Colon (tissue), 2 donors: Measurements from ENCODE around the gene POLR2I.
"Not testable (repeated sequence)": the region's sequence is repeated elsewhere in the genome, so short reads cannot be mapped to it uniquely, and the experiment has no call there.

Source experiments
- FAIRE-seq: peaks from 2 replicates; lab custom pipeline; 2012; peaks lifted over from hg19 to GRCh38; lab: Jason Lieb, UNC
- donor health status: control.
- donor health status: control.

The POLR2I gene

DNA sequence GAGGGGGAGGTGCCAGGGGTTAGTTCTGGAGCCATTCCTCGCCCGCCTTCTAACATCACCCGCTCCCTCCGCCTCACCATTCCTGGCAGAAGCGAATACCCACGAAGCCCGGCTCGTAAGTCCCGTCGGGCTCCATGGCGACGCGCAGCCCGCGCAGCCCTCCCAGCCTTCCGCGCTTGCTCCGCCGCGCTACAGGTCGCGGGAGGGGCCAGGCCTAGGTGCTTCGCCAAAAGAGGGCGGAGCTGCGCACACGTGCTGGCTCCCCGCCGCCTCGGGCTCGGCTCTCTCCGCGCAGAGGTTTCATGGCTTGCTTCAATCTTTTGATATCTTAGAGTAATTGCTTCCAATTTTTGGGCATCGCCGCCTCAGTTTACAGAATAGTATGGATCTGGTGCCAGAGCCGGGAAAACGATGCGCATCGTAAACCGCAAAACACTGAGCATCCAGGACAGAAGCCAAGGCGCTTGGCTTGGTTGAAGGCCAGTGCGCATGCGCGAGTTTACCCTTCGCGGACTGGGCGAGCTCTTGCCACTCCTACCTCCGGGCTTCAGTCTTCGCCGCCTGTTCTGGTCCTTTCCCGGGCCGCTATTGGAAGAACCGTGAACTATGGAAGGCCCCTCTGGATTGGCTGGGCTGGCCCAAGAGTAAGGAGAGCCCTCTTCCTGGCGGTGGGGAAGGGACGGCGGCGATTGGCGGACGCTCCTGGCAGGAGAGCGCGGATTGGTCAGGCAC, at the start of gene POLR2I:
Gene POLR2I (minus strand): TSS at position 155 of the 732 bp plus-strand sequence. CDS start 19 bp downstream, at position 136.
- FAIRE-seq, result peak; percentile 68

DNA sequence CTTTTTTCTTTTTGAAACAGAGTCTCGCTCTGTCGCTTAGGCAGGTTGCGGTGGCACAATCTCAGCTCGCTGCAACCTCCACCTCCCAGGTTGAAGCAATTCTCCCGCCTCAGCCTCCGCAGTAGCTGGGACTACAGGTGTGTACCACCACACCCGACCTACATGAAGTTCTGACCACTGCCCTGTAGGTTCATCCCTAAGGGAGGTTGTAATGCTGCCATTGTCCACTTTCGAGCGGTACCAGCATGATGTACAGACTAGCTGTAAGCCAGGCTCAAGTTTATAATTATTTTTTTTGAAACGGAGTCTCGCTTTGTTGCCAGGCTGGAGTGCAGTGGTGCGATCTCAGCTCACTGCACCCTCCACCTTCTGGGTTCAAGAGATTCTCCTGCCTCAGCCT, 49.1 kb upstream of the POLR2I start:
- no peak for FAIRE-seq

DNA sequence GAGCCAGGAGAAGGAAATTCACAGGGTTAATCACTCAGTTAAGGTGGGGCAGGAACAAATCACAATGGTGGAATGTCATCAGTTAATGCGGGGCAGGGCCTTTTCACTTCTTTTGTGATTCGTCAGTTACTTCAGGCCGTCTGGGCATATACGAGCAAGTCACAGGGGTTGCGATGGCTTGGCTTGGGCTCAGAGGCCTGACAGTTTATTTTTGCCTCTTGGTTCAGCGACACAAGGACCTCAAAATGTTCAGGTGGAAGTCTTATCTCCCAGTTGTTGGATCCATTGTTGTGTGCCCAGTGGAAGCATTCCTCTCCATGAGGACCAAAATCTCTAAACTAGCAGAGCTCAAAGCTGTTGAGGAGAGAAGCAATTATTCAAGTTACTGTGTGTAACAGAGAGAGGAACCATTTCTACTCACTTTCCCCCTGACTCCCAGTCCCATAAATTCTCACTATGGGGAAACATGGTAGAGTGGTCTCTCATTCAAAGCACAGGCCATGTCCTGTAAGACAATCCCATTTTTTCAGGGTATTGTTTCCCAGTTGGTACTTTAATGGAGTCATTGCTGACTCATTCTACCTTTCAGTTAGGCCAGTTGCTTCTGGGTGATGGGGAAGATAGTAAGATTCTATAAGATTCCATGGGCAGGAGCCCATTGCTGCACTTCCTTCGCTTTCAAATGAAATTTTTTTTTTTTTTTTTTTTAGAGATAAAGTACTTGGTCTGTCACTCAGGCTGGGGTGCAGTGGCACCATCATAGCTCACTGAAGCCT, 46.3 kb upstream of the POLR2I start:
- FAIRE-seq, result no peak

DNA sequence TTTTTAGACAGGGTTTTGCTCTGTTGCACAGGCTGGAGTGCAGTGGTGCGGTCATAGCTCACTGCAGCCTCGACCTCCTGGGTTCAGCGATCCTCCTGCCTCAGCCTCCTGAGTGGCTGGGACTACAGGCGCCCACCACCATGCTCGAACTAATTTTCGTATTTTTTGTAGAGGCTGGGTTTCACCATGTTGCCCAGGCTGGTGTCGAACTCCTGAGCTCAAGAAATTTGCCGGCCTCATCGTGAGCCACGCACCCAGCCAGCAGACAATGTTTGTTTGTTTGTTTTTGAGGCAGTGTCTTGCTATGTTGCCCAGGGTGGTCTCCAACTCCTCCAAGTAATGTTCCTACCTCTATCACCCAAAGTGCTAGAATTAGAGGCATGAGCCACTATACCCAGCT, 38.5 kb upstream of the POLR2I start:
- no peak for FAIRE-seq

DNA sequence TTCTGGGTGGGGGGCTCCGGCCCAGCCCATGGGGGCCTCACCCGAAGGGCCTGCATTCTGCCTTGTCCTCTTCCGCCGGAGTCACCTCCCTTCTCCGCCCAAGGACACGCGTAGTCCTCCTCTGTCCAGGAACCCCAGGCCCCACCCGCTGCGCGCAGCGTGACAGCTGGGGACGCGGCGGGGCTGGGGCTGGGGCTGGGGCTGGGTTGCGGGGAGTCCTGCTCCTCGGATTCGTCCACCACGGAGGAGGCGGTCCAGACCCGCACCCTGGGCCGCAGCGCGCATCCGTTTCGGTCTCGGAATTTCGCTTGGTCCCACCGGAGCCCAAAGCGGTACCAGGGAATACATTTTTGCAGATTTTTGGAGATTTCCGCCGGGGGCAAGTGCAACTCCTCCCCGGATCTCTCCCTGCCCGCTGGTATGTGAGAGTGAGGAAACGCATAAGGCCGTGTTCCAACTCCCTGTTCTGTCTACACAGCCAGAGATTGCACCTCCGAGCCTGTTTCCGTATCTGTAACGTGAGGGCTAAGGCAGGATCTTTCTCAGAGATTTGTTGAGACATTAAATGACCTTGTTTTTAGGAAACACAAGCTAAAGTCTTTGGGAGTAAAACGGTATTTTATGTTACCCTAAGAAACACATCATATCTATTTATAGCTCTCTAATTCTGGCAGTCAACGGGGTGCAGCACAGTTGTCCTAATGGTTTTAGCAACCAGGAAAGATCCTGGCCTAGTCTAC, 37.8 kb upstream of the POLR2I start, which contains the start of gene COX7A1:
Gene COX7A1 (minus strand): TSS at position 96 of the 740 bp plus-strand sequence. CDS start 40 bp downstream, at position 56.
- no peak for FAIRE-seq

DNA sequence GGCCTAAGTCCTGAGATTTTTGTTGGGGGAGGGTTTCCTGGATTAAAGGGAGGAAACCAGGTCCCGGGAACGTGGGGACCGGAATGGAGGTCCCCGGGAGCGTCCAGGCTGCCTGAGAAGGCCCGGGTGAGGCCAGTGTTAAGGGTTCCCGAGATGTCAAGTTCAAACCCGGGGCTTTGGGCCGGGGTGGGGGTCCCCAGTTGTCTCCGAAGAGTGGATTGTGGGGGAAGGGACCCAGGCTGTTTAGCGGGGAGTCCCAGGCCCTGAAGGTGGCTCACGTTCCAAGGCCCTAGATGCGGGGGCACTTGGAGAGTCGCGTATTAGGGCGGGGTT, 37.3 kb upstream of the POLR2I start:
- FAIRE-seq, result no peak

DNA sequence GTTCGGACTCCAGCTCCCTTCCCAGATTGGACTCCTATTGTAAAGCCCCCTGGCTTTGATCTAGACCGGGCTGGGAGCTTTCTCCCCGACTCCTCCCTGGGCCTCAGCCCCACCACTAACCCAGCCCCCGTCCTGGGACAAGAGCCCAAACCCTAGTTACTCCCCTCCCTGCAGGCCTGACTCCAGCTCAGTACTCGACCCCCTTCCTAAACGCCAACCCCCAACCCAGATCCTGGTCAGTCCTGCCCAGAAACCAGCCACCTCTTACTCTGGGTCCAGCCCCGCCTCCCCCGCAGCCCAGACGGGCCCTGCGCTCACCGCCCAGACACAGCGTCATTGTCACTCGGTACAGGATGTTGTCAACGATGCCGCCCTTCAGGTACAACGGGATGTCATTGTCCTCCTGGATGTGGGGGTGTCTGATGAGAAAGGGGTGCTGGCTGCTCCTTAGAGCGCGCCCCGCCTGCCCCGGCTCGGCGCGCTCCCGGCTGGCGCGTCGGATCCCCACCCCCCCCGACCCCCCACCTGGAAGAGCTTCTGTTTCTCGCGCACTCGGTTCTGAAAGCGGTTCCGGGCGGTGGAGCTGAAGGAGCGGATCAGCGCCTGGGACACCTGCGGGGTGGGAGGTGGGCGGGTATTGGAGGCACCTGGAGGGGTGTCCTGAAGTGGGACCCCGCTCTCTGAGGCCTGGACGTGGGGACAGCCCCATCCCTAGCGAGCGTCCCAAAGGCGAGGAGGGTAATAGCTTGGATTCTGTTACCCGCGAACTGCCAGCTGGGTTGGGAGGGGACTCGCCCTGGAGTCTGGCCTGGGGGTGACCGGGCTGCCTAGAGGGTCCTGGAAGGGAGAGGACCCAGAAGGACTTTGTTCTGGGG, 36.7 kb upstream of the POLR2I start:
- FAIRE-seq, result no peak

DNA sequence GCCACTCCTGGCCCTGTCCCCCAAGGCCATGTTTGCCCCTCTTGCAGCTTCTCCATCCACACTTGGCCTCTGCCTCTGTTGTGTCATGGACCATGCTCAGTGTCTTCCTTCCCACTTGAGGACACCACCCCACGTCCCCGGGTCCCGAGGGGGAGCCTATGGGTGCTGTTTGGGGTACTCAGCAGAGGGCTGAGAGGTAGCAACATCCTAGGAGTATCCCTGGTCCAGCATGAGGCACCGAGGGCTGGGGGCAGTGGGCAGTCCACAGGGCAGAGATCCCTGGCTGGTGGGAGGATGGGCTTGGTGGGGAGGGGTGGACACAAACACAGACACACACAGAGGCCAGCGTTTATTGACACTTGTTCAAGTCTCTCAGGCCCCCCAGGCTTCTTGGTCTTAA, 35.9 kb upstream of the POLR2I start:
- FAIRE-seq, result no peak

DNA sequence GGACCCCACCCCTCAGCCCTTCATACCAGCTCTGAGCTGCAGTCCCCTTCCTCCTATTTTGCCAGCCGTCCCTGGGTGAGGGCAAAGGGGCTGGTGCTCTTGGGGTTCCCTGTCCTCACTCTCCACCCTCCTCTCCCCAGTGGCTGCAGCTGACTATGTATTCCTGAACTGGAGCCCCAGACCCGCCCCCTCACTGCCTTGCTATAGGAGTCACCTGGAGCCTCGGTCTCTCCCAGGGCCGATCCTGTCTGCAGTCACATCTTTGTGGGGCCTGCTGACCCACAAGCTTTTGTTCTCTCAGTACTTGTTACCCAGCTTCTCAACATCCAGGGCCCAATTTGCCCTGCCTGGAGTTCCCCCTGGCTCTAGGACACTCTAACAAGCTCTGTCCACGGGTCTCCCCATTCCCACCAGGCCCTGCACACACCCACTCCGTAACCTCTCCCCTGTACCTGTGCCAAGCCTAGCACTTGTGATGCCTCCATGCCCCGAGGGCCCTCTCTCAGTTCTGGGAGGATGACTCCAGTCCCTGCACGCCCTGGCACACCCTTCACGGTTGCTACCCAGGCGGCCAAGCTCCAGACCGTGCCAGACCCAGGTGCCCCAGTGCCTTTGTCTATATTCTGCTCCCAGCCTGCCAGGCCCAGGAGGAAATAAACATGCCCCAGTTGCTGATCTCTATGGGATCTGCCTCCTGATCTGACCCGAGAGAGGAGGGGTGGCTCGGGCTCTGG, 35.2 kb upstream of the POLR2I start:
- no peak for FAIRE-seq

DNA sequence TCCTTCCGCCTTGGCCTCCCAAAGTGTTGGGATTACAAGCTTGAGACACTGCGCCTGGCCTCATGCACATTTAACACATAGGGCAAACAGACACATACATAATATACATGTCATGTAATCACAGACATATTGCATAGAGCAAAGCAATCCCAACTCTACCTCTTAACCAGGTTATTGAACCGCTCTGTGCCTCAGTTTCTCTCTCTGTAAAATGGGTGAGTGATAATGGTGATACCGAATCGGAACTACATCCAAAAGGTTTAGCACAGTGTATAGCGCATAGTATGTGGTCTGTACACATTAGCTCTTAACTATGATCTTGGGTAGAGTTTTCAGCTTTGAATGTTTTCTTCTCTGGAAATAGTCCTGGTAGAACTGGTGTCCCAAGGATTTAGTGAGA, 29.9 kb upstream of the POLR2I start:
- FAIRE-seq, result no peak

DNA sequence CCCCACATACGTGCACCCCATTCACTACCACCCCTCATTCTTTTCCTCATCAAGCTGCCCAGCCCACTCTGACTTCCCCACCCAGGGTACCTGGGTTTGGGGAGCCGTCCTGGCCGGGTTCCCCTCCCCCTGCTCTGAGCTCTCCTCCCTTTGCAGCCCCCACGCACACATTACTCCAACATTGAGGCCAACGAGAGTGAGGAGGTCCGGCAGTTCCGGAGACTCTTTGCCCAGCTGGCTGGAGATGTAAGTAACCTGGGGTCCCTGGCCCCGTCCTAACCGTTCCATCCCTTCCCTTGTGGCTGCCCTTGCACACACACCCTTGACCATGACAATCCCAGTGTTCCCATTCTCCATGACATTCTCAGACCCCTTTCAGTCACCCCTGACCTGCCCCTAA, 27.8 kb upstream of the POLR2I start:
- FAIRE-seq, result no peak

DNA sequence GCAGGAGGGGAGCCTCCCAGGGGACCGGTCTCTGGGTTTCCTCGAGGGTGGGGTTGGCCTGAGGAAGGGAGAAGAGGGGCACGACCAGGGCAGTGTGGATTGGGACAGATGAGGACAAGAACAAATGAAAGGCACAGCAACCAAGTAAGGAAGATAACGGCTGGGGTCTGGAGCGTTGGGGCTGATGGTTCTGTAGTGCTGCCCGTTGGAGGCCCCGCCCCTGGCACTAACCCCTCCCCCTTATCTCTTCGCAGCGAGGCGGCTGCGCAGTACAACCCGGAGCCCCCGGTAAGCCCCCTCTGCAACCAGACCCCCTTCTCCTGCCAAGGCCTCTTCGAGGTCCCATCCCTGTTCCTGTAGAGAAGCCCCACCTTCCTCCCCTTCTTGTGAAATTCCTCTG, 27.4 kb upstream of the POLR2I start:
- no peak for FAIRE-seq

DNA sequence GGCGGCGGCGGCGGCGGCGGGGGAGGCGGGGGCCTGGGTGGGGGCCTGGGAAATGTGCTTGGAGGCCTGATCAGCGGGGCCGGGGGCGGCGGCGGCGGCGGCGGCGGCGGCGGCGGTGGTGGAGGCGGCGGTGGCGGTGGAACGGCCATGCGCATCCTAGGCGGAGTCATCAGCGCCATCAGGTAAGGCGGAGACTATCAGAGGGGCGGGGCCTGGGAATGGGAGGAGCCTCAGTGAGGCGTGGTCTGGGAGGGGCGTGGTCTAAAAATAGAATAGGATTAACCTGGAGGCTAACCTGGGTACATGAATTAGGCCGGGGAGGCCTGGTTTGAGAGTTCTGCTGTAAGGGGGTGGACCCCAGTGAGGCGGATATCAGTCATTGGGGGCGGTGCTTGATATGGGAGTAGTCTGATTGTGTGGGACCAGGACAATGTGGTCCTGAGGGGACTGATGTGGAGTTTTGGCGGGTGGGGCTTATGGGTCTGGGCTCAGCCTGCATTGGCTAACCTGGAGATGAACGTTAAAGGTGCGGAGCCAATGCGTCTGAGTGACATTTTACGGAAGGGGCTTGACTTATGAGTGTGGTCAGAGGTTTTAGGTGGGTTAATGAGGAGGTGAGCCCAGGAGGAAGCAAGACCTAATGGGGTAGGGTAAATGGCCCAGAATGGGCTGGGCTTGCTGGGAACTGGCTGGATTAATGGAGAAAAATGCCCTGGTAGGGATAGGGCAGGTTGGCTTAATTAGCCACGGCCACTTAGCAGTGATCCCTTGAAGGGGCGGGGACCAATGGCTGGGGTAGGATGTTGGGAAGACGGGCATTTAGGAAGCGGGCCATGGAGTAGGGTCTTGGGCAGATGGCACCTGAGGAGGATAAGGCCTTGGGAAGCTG, 26.6 kb upstream of the POLR2I start:
- FAIRE-seq, result no peak

DNA sequence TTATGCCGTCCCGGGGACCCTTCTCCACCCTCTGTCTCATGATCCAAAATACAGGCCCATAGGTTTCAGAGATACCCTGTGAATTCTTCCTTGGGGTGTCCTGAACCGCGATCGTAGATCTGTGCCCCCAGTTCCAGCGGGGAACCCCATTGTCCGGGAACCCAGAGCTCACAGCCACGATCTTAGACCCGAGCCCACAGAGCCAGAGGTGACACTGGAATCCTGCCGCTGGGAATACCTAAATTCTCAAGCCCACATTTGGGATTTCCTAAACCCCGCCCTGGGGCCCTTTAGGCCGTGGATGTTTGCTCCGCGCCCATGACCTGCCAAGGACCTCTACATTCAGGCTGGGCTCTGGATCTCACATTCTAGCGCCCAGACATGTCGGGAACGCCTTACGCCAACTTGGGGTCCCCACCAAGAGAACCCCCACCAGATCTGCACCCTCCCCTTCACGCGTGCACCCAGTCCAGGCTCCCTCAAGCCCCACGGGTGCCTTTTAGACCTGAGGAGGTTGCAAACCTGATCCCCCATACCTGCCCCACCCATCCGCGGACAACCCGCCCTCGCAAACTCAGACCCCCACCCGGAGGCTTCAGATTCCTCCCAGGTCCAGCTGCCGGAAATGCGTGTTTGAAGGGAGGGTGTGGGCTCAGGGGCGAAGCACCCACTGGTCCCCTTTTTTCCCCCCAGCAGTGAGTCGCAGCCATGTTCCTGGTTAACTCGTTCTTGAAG, 25.8 kb upstream of the POLR2I start:
- no peak for FAIRE-seq

DNA sequence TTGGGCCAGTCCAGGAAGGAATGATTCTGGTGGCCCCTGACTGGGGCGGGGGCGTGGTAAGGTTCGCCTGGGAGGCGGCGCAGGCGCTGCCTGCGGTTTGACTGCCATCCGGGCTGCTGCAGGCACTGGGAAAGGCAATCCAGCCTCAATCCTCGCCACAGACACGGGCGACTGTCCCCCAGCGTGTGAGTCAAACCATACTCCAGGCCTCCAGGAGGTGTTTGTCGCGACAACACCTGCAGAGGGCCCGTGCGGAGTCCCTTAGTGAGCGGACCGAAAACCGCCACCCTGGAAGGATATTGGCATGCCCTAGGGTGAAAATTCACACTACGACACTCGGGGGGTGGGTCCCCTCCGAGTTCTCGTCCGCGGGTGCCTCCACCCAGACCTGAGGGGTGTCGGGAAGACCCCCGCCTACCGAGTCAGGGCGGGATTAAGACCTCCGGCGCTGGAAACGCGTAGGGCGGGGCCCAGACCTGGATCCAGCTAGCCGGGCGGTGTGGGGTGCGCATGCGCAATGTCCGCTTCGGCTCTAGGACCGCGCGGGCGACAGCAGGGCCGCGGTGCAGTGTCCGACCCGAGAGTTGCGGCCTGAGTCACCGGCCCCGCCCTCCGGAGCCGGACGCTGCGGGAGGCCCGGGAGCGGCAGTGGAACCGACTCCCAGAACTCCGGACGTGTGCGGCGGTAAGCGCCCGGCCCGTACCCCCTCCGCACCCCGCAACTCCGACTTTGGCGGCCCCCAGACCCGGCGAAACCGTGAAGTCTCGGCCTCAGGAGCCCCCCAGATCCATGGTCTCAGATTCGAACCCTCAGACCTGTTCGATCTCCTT, 25.0 kb upstream of the POLR2I start, which contains the start of gene CAPNS1:
Gene CAPNS1 (plus strand): TSS at position 594 of the 831 bp plus-strand sequence. CDS start 946 bp downstream, outside the sequence.
- no peak for FAIRE-seq

DNA sequence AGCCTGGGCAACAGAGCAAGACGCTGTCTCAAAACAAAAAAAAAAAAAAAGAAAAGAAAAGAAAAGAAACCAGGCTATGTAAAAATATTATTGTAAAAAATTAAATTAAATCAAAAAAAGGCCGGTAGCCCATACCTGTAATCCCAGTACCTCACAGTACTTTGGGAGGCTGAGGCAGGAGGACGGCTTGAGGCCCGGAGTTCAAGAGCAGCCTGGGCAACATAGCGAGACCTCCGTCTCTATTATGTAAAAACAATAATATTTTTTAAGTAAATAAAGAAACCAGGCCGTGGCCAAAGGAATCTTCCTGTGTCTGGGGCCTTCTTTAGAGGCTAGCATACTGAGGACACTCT, 24.4 kb upstream of the POLR2I start:
- FAIRE-seq, result no peak

DNA sequence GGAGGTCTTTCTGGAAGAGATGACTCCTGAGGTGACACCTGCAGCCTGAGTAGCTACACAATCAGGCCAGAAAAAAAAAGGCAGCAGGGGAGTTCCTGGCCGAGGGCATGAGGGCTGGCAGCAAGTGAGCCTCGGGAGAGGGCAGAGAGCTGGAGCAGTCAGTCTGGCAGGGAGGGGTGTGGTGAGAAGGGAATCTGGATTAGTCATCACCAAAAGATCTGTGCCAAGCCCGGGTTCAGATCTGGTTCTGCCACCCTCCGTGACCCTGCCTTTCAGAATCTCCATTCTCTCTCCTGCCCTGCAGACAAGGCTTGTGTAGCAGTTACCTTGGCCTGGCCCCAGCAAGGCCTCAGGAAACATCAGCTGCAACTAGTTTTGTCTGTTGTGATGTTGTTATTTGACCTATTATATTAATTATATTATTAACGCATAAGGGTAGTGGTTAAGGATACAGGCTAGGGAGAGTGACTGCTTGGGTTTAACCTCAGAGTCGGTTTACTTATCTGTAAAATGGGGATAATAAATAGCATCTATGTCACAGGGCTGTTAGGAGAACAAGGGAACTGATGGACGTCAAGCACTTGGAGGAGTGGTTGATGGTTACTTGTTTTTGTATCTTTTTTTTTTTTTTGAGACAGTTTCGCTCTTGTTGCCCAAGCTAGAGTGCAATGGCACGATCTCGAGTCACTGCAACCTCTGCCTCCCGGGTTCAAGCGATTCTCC, 22.4 kb upstream of the POLR2I start:
- no peak for FAIRE-seq

DNA sequence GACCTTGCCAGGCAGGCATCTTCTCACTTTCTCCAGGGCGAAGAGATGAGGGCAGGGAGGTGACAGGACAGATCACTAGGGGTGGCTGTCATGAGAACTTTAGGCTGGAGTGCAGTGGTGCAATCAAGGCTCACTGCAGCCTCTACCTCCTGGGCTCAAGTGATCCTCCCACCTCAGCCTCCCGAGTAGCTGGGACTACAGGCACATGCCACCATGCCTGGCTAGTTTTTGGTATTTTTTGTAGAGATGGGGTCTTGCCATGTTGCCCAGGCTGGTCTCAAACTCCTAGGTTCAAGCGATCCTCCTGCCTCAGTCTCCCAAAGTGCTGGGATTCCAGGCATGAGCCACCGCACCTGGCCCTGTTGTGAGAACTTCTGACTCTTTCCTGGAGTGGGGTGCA, 20.2 kb upstream of the POLR2I start:
- not testable (repeated sequence) for FAIRE-seq
